ENCODE measurements around the gene CHSY1.
A peak's percentile ranks its signal among the peaks of the same experiment; 100 is the strongest.

CHSY1 gene

DNA sequence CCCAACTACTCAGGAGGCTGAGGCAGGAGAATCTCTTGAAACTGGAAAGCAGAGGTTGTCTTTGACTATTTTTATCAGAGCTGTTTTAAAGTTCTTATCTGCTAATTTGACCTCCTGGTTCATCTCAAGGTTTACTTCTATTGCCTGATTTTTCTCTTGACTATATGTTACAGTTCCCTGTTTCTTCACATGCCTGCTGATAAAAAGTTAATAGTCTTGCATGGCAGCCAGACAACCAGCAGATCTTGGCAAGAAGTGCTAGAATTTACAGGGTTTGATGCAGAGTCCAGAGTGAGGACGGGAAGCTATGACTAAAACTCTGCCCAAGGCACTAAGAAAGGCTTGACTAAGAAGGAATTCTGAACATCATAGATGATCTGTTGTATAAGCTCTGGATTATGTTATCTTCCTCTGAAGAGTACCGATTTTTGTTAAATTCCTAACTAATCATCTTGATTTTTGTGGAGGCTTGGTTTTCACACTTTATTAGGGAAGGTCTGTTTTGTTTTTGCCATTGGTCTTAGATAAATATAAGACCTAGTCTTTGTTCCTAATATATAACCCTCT is 85.9 kb downstream of the CHSY1 start:
- DNase-seq (ENCODE audit: low read depth, low spot score): no peak
- no peak overlapping the region for H3K4me3 ChIP-seq (ENCODE audit: low read length)

DNA sequence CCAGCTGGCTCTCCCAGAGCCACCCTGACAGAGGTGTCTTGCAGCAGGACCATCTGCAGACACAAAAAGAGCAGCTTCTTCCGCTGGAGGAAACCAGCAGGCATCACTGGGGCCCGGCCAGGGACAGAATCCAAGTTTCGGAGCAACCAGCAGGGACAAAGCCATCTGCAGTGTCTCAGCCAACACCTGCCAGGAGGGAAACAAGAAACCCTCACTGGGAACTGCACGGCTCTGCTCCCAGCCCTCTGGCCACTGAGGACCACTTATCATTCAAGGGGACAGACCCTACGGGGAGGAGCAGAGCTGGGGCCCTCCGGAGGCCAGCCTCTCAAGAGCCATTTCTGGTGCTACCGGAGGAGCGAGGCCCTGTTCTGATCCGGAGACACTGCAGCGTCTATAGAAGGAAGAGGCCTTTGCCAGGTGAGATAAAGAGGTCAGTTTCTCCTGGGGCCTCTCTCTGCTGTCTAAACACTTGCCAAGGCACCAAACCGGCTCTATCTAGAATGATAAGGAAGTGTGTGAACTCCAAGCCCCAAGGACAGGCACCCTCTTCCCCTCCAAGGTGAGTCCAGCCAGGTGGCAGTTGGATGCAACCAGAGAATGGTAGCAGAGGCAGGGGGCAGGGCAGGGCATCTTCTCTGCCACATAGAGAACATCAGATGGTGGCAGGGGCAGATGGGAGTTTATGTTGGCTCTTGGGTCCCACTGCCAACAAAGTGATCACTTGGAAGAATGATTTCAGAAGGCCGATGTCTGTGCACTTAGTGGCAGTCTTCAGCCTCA is 89.0 kb downstream of the CHSY1 start:
- DNase-seq (ENCODE audit: low read depth, low spot score): no peak
- no peak overlapping the region for H3K4me3 ChIP-seq (ENCODE audit: low read length)

DNA sequence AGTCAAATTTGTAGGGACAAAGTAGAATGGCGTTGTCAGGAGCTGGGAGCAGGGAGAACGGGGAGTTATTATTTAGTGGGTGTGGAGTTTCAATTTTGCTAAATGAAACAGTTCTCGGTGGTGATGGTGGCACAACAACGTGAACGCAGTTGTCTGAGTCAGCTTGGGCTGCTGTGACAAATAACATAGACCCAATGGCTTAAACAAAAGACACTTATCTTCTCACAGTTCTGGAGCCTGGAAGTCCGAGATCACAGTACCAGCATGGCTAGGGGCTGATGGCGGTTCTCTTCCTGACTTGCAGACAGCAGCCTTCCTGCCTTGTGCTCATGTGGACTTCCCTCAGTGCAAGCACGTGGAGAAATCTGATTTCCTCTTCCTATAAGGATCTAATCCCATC is 90.2 kb downstream of the CHSY1 start:
- DNase-seq (ENCODE audit: low read depth, low spot score): no peak
- no peak overlapping the region for H3K4me3 ChIP-seq (ENCODE audit: low read length)

GRCh38 chr15:101159936-101160815 is 91.7 kb downstream of the CHSY1 start:
- H3K4me3 ChIP-seq (ENCODE audit: low read length): no peak overlapping the region

GRCh38 chr15:101159096-101159935 is 92.5 kb downstream of the CHSY1 start:
- no peak overlapping the region for H3K4me3 ChIP-seq (ENCODE audit: low read length)
- no peak for DNase-seq (ENCODE audit: low read depth, low spot score)

More at GRCh38 chr15:101159936-101160815, 91.7 kb downstream of the CHSY1 start:
- DNase-seq (ENCODE audit: low read depth, low spot score): no peak

DNA sequence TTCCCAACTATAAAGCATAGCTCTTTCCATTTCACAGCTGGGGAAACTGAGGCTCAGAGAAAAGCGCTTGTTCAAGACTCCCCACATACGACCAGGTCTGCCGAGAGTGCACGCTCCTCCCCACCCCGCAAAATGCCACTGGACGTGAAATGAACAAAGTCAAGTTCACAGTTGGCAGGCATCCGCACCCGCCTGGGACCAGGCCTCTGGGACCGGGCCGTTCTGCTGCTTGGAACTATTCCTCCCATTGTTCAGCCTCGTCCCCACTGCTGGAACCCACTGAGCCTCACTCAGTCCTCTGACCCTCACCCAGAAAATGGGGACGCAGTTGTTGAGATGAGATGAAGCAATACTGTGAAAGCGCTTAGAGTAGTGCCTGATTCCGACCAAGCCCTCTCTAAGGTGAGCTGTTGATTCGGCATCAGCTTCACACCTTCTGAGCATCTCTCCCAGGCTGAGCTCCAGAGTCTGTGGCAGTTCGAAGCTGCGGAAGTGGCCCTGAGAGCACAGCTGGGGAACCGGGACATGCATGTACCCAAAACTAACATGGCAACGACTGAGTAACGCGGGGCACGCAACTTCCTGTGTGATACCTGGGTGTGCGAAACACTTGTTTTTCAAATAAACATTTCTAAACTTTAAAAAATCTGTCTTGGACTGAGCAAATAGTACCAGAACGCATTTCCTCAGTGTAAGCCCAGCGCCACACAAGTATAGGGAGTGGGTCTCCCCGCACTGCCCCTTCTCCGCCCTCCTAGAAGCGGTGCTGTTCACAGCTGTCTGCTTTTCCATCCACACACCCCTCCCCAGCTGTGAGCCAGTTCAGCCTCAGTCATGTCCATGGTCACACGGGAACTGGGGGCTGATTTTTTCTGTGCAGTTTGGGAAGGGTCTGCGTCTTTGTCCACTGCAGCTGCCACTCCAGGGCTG is 93.4 kb downstream of the CHSY1 start:
- no peak for DNase-seq (ENCODE audit: low read depth, low spot score)
- no peak overlapping the region for H3K4me3 ChIP-seq (ENCODE audit: low read length)

GRCh38 chr15:101157721-101158120 is 94.1 kb downstream of the CHSY1 start:
- no peak overlapping the region for H3K4me3 ChIP-seq (ENCODE audit: low read length)
- DNase-seq (ENCODE audit: low read depth, low spot score): no peak

GRCh38 chr15:101156509-101157159 is 95.2 kb downstream of the CHSY1 start:
- H3K4me3 ChIP-seq (ENCODE audit: low read length): no peak overlapping the region
- DNase-seq (ENCODE audit: low read depth, low spot score): no peak

DNA sequence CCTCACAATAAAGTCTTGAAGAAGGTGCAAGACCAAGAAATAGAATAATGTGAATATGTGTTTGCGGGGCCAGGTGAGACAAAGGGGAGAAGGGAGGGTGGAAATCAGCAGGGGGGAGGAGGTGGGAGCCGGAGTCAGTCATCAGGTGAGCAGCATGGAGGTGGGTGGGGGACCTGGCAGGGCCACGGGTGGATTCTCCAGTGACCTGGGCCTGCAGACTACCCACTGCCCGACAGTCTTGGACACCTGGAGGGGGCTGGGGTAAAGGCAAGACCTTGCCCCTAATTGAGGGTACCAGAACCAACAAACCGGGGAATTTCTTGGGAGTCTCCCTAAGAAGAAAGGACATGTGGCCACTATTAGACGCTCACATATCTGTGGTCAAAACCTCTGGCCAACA is 95.8 kb downstream of the CHSY1 start:
- no peak for DNase-seq (ENCODE audit: low read depth, low spot score)
- H3K4me3 ChIP-seq (ENCODE audit: low read length): no peak overlapping the region

DNA sequence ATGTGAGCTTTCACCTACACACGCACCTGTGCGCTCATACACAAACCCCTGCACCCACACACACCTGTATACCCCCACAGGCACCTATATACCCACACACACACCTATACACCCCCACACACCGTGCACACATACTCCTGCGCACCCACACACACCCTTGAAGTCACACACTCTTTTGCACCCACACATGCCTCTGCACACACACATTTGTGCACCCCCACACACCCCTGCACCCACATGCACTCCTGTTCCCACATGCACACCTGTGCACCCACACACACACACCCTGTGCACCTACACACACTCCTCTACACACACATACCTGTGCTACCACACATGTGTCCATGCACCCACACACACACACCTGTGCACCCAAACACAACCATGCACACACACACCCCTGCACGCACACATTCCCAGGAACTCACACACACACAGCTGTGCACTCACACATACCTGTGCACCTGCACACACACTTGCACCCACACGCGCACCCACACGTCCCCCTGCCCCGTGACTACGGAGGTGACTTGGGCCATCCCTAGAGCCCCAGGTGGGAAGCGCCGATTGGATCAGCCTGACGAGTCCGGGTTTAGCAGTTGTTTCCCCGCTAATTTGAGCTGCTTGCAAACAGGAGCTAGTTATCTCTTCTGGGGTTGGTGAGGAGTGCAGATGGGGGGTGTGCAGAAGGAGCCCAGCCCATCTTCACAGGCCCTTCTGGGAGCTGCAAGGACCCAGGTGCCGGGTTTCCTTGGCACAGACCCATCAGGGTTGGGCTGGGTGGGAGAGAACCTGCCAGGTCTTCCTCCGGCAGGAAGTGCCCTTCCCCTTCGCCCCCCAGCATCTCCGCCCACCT is 97.8 kb downstream of the CHSY1 start:
- DNase-seq (ENCODE audit: low read depth, low spot score): no peak
- no peak overlapping the region for H3K4me3 ChIP-seq (ENCODE audit: low read length)

GRCh38 chr15:101152914-101153313 is 98.9 kb downstream of the CHSY1 start:
- peak; percentile 29 for DNase-seq (ENCODE audit: low read depth, low spot score)
- no peak overlapping the region for H3K4me3 ChIP-seq (ENCODE audit: low read length)

- H3K4me3 ChIP-seq (ENCODE audit: low read length): no peak overlapping the region
- DNase-seq (ENCODE audit: low read depth, low spot score): no peak
Observed at GRCh38 chr15:101151288-101151687, 100.6 kb downstream of the CHSY1 start.

DNA sequence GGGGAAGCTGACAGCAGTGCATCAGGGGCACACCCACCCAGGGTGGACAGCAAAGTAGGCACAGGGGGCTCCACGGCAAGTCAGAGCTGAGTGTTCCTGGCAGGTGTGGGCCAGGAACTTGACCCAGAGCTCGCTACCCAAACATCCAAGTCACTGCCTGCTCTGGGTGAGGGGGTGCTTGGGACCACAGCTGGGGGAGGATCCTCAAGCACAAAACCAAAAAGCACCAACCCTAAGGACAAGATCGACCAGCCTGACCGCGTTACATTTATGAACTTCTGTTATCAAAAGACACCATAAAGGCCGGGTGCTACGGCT is 101.2 kb downstream of the CHSY1 start:
- no peak overlapping the region for H3K4me3 ChIP-seq (ENCODE audit: low read length)
- no peak for DNase-seq (ENCODE audit: low read depth, low spot score)

DNA sequence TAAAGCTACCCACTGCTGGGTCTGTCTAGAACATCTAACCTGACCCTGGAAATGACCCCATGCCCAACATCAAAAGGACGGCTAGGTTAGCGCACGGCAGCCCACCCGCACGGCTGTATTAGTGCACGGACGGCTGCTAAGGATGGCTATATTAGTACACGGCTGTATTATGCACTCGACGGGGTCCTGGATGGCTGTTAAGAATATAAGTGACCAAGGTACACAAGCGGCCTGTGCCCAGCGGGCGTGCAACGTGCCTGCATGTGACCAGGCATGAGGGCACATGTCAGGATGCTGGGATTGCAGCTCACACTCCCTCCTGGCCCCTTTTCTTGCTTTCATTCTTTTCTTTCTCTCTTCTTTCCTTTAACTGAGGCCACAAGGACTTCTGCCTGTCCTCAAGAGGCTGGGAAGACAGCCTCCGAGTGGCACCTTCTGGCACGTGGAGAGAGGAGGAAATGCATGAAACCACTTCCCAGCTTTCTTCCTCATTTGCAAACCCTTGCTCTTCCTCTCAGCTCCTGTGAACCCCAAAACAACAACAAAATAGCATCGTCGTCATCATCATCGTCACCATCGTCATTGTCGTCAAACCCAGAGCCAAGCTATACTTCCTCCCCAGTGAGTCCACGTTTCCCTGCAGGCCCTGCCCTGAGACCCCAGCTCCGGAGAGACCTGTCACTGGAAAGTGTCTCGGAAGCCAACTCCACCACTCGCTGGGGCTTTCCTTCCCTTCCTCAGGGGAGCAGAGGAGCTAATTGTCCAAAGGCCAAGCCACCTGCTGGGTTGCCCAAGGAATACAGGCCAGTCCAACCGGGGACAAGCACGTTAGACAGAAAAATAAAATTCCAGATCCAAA is 101.8 kb downstream of the CHSY1 start:
- H3K4me3 ChIP-seq (ENCODE audit: low read length): no peak overlapping the region
- no peak for DNase-seq (ENCODE audit: low read depth, low spot score)

DNA sequence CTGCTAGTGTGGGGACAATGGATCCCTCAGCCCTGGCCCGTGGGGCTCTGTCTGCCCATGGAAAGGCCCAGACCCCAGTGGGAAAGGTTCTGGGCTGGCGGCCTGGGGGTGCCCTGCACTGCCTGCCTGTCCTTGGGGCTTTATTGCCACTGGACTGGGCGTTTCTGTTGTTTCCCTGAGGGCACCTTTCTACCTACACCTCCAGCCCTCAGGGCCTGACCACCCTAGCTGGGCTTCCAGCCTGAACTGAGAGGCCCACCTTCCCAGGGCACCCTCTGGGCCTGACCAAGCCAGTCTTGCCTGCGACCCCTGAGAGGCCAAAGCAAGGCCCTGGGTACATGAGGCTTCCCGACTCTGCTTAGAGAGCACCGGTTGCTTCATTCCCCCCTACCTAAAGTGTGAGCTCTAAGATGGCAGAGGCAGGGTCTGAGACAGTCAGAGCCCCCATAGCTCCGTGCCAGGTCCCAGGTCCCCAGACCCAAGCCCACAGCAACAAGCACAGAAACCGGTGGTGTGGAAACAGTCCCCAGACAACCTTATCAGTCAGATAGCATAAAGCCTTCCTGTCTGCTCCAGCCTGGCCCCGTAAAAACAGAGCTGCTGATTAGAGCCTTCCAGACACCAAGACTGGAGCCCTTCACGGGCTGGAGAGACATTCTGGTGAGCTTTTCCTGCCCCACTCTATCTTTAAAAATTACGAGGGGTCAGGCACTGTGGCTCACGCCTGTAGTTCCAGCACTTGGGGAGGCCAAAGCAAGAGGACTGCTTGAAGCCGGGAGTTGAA is 102.8 kb downstream of the CHSY1 start:
- no peak for DNase-seq (ENCODE audit: low read depth, low spot score)
- H3K4me3 ChIP-seq (ENCODE audit: low read length): no peak overlapping the region
